A673 (cell line): ENCODE measurements around the gene GPATCH2.

Experiments used
- CTCF ChIP-seq: fragments of 300-800, 200-600 bp; sonication (generic); conservative IDR thresholded peaks from 2 replicates; pipeline ENCODE4 v1.5.1; 2017; ENCODE audit warnings: low read depth, mild to moderate bottlenecking, antibody characterized with exemption, low read length, moderate library complexity, mixed read lengths
- EZH2 ChIP-seq: fragments of 200-600 bp; sonication (generic); IDR thresholded peaks from 2 replicates; pipeline ENCODE4 v1.6.1; 2017; ENCODE audit warnings: borderline replicate concordance, low read depth, mild to moderate bottlenecking, mixed read lengths, antibody characterized with exemption, low read length; ENCODE audit not compliant: poor library complexity, severe bottlenecking

GRCh38 chr1:217673387-217673786, 42.5 kb upstream of the GPATCH2 start:
- TF ChIP-seq EZH2 (no peak), CTCF (no peak)
